Activated gamma-delta T cell treated with Interleukin-2 at 50 U/mL for 16 hours (primary cell): ENCODE data around the gene LAMA2.

ENCODE experiments used
- DNase-seq: peaks from one replicate; pipeline ENCODE4 v3.0.0-alpha.2; 2020

Gene LAMA2

DNA sequence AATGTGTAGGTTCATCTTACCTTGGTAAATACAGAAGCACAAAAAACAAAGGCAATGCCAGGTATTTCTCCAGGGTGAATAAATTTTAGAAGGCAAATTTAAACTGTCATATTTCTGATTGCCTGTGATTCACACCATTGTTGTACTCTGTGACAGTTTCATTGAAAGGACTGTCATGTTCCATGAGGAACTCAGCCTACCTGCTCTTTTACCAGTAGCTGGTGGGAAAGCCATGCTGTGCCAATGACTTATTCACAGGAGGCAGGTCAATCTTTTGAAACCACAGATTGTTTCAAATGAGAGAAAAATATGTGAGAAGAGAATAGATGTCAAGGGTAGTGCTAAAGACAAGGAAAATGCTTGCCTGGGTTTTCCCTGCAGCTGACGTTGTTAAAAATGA is 206.4 kb downstream of the LAMA2 start:
- no peak for DNase-seq

DNA sequence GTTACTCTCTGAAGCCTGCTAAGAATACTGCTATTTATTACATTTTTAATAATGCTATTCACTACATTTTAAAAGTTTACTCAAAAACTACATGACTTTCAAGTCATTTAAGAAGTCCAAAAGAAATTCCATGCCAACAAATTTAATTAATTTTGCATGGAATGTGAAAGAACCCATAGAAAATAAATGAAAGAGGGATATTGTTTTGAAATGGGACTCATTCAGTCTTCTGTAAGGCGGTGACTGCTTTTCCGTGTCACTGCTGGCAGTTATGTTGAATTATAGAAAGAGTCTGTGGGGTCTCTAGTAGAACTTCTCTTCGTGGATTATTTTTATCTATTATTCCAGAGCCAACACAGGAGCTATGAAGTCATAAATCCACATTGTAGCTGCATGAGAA is 211.2 kb downstream of the LAMA2 start:
- no peak for DNase-seq

DNA sequence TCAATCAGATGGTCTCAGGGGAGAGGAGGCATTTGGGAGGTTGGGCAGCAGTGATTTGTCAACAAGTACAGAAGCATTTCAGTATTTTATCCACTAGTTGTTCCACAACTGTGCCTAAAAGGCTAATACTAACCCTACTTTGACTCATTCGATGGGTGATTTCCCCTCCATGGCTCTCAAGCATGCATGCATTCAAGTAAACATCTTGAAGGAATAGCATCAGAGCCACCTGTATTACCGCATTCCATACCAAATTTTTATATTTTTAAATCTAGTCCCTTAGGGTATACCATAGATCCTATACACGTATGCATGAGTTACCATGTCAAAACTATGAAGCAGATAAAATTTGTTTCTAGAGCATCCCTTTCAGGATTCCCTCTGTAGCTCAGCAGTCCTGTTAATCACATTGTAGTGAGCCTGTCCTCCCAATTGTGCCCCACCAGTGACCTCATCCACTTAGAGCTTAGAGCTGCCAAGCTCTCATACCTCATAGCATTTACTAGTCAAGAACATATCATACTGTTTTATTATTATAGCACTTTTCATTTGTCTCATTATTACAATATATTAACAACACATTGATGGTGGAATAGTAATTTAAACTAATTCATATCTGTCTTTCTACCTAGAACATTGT is 213.8 kb downstream of the LAMA2 start:
- no peak for DNase-seq

DNA sequence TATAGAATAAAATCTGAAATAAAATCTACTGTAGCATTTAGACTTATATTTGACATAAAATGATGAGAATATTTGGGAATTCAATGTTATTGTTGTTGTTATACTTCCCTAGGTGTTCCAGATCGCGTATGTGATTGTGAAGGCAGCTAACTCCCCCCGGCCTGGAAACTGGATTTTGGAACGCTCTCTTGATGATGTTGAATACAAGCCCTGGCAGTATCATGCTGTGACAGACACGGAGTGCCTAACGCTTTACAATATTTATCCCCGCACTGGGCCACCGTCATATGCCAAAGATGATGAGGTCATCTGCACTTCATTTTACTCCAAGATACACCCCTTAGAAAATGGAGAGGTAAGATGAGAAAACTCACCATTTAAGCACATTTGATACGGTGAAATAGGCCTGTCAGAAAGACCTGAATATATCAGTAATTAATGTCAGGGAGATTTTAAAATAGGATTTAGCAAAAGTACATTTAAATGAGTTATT is 215.2 kb downstream of the LAMA2 start:
- no peak for DNase-seq

DNA sequence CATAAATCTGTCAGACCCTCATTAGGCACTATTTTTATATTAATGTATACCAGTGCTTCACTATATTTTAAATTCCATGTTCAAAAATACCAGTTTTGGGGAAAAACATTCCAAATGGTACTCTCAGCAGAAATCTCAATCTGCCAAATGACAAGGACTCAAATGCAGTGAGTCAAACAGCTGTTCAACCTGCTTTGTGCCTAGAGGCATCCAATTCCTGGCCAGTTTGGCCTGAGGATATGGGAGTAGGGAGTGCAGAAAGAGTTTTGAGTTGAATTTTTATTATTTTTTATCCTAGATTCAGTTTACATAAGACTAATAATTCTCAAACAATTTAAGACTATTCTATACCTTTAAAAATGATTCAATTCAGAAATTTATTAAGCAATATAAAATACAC is 216.8 kb downstream of the LAMA2 start:
- DNase-seq, result no peak

DNA sequence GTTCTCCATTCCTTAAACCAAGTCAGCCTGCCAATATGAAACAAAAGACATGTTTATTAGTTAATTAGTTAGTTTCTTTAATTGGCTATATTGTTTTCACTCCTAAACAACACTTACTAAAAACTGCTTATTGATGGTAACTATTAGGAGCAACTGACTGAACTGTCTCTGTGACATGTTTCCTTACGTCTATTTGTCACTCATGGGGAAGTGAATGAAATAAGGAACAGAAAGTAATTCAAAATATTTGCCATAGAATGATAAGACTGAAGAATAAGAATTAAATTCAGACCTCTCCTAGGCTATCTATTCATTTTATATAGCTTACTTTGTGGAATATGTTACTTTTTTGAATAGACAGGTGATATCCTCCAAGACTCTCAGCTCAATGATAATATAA is 217.2 kb downstream of the LAMA2 start:
- no peak for DNase-seq

DNA sequence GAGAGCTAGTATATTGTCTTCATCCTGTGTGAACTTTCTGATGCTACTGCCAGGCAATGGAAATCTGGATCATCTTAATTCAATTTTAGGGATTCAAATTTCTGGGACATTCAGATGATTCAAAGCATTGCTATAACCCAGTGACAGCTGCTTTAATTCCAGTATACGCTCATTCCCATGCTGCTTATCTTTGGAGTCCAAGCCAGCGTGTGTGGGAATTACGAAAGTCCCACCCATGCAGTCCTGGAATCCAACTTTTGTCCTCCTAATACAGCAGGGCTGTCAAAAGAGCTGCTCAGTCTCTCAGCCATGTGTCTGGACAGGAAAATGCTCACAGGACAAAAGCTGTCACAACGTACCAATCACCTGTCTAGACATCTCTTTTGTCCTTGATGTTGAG is 219.8 kb downstream of the LAMA2 start:
- DNase-seq, result no peak

DNA sequence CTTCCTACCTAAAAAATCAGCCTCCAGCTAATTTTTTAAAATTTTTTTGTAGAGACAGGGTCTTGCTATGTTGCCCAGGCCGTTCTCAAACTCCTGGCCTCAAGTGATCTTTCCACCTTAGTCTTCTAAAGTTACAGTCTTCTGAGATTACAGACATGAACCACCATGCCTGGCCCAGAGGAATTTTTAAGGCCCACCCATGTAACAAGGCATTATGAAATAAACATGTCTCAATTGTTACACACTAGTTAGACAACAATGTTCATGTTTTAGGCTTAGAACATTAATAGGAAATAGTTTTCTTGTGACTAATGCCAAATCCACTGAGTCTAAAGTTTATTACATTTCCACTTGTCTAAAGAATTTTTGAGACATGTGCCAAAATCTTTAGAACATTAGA is 221.2 kb downstream of the LAMA2 start:
- no peak for DNase-seq

DNA sequence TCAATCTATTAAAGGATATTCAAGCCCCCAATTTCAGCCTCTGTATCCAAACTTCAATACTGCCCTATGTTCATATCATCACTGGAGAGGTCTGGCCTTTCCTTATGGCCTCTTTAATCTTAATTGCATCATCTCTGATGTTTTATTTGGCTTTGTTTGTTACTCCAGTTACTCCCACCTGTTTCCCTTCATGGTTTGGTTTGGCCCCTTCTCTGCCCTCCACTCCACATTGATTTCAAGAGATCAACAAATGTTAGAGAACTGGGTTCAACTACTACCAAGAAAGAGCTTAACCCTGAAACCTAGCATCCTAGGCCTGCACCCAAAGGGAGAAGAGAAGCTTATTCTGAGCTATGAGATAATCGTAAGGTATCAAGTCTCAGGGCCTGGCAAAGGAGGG is 221.6 kb downstream of the LAMA2 start:
- DNase-seq, result no peak

DNA sequence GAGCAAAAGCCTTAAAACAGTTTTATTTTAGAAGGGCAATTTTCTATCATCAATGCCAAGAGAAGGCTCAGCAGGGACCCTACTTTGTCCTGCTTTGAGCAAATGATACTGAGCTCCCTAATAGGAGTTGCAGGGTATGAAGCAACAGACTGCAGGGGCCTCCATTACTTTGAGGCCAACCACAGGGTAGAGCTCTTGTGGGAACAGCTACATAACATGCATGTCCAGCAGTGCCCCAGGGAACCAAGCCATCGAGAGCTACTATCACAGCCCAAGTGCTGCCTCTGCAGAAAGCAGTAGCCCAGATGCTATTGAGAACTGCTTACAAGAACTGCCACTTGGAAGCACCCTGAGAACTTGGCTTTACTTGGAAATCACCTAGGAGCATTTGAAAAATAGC is 222.1 kb downstream of the LAMA2 start:
- DNase-seq, result no peak

DNA sequence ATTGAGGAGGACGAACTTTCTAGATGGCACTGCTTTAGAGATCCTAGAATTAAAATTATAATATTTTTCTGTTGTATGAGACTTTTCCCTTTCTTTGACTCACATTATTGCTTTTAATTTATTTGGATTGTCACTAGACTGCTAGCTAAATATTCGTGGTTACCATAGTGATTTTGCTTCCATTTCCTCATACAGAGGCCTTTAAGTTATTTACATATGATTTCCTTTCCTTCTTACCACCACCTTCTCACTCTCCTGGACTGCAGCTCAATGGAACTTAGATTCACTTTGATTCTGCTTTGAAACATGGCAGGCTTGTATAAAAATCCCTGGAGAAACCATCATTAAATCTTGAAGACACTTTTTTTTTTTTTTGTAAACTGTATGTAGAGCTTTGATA is 222.9 kb downstream of the LAMA2 start:
- DNase-seq, result no peak

DNA sequence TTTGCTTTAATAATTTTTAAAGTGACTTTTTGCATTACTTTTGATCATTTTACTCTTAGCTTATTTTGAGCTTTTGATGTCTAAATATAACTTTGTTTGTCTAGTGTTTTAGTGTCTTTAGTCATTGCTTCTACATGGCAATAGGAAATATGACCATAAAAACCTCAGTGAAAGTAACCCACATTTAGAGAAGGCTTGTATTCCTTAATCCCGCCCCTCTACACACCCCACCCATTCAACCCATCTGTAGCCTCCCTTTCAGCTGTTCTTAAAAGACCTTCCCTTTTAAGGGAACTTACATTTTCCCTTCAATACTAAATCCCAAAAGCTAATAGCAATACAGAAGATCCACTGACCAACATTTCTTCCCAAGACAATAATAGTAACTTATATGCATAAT is 225.4 kb downstream of the LAMA2 start:
- DNase-seq, result no peak

DNA sequence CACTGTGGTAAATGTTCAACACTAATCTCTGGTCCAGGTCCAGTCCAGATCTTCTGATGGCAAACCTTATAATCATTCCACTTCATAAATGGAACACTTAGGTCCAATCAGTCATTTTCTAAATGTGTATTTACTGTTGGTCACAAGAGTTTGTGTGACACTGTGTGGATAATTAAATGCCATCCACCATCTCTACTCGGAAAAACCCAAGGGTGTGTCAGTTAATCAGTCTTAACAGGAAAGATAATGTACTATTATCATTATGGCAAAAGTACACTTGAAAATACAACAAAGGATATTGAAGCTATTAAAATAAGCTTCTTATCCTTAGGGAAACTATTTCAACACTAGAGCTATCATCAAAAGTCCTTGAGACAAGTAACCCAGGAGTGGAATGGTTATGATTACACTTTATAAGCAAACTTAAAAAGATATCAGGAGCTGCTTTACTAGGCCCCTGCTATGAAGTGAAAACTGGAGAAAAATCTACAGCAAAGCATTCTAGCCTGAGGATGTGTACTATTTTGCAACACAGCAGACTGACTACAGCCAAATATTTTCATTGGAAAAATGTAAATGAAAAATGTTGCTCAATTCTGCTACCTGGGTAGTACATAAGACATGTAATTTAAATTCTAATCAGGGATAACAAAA is 227.9 kb downstream of the LAMA2 start:
- DNase-seq, result no peak

DNA sequence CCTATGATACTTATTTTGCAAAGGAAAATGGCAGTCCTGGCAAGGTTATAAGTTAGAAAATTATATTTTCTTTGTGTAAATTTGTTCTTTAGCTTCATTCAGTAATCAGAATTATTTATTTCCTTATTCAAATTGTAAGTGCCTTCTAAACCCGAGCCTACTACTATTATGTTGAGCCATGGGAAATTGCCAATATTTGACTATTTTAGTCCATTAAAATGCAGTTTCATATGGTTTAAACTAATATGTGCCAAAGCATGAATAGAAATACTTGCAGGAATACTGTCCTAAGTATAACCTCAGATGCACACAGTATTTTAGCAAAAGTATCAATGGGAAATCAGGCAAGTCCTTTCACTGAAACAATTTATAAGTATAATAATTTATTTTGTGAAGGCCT is 228.4 kb downstream of the LAMA2 start:
- DNase-seq, result no peak

DNA sequence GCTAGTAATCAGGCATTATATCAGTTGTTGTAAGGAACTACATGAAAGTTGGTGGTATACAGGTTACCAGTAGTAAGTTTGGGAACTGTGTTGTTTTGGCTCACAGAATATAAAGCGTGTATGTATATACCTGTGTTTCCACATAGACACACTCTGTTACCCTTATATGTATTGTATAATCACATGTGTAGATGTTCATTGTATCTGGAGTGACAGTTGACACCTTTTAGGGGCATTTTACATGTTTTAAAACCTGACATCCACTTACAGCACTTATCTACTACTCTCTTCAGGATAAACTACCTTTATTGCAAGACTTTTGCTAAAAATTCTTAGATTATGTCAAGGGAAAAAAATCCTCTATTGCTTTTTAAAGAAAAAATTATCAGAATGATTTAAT is 228.9 kb downstream of the LAMA2 start:
- DNase-seq, result no peak

DNA sequence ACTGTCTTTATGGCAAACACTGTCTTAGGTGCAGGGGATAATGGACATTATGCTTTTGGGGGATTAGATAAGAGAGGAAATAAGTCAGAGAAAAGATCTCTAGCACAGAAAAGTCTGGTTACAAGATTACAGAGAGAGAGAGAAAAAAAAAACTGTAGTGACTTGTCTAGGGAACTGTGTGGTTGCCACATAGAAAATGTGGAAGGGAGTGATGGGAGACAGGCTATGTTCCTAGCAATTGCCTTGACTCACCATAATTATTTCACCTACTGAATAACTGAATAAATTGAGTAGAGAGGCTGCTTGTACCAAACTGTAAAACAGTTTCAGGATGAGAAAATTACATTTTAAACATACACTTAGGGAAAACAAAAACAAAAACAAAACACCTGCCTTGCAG is 229.7 kb downstream of the LAMA2 start:
- no peak for DNase-seq

DNA sequence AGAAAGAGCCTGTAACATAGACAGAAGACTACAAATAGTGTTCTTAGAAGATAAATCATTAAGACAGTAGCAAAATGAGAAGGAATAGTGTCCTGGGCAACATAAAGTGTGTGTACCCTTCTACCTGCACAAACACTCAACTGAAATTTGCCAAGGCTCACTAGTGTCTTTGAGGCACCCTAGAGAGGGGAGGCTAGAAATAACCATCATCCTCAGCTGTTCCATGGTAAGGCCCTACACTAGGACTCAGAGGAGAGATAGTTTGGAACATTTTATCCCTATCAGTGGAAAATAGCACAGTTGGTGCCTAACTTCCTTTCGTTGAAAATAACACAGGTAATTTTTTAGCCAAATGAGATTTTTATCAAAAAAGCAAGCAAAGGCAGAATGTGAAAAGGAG is 230.7 kb downstream of the LAMA2 start:
- no peak for DNase-seq

DNA sequence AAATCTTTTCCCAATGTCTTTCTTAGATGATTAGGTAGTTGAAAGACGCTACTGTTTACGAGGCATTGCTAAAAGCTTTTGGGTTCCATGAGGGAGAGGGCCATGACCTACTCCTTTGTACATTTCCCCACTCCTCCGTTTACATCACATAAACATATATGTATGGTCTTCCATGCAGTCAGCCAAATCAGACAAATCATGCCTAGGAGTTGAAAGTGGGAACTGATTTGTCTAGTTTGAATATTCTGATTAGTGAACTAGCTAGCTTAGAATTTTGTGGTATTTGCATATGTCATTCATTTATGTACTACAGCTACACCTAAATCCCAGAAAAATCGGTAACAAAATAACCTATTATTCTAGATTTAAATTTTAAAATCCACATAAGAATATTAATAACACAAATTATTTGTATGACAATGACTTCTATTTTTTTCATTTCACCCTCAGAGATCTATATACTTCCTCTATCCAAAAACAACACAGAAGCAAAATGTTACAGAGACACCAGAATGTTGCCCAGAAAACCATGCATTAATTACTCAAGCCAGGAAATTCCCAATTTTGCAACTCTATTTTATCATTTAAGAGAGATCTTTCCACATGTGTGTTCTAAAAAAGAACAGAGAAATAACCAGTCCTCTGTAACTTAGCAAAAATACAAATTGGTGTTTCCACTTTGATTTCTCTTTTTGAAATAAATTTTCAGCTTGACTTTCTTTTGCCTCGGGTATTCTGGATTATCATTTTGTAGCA is 231.9 kb downstream of the LAMA2 start:
- DNase-seq, result no peak

DNA sequence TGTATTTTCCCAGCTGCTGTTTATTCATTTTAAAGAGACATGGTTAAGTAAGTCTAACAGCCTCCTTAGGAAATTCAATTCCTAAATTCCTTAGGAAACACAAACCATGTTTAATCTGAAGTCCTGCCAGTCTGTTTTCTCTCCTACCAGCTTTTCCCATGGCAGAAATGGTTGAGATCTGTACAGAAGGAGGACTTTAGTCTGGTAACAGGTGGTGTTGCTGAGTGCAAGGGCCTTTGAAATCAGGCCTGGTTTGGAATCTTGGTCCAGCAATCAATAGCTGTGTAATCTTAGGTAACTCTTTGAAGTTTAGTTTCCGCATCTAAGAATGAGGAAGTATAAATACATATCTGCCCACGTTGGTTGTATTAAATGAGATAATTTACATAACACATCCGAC is 232.5 kb downstream of the LAMA2 start:
- no peak for DNase-seq

DNA sequence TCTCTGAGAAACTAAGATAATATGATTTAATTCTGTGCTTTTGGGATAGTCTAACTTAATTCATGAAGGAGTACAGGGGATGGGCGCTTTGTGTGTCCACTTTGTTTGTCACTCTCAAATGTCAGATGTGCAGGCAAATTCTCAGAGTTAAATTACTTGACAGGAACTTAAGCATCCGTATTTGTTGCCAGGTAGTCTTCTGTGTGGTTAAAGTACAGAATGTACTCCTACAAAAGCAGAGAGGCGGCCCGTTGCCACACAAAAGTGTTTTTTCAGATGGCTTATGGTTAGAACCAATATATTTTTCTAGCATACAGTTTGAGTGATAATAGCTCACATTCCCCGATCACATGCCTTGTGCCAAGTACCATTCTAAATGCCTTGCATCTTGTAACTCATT is 234.4 kb downstream of the LAMA2 start:
- DNase-seq, result no peak

DNA sequence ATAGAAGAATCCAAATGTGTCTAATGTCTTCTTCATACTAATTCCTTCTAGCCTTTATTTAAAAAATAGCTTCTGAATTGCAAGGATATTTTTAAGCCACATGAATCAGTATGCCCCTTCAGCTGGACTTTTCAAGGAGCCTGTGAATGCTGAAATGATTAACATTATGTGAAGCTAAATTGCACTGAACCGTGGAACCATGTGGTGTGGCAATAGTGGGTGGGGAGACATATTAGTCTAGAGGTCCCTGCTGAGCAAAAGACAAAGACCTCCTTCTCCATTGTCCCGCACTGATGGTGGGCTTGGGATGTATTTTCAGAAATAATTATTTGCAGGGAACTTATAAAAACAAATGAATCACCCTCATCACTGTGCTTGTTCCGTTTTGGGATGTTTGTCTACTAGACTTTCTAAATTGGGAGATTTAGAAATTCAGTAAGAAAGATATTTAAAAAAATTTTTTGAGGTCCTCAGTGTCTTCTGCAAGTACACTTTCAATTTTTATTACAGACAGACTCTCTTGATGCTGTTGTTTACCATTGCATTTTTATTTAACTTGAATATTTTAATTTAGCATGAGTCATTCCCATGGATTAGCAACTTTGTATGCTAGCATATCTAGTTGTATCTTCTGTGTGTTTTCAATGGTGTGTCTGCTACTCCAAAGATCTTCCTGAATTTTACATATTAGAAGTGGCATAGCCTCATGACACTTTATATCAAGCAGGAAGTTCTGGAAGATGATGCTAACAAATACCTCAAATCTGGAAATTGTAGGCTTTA is 238.1 kb downstream of the LAMA2 start:
- no peak for DNase-seq

DNA sequence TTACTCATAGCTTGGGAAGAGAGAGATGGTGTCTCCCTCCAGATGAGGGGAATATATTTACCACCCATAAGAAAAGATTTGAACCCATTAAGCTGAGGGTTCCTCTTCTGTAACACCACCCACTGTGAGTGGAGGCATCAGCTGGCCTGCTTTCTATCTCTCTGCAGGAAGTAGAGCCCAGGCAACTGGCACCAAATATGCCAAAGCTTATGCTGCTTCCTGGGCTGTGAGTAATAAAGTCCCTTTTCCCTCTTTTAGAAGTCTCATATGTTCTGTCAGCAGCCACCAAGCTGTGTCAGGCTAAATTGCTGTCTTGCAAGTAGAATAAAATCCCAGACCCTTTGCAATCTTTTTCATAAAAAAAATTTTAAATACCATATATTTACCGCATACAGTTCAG is 241.4 kb downstream of the LAMA2 start:
- DNase-seq, result no peak

DNA sequence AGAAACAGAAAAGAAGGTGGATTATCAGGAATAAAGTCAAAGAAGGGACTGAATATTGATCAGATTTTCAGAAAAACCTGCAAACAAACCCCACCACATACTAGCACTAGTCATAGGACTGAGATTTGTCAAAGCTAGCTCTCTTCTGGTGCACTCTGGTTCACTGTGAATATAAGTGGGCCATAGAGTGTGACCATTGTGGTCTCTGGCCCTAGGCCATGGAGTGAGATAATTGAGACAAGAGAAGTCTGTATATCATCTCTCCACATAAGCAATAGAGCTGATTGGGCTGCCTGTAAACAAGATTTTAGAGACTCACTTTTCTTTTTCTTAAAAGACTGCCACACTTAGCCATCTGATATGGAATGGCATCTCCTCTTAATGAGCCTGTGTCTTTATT is 247.2 kb downstream of the LAMA2 start:
- DNase-seq, result no peak
